Transverse colon (tissue), 4 donors: ENCODE data around the gene ICAM4. TPM values are rescaled to one million over a fixed set of nuclear protein-coding genes. Genes with fewer than 3 reads are reported as not detected.

ENCODE experiments used
- DNase-seq: peaks from one replicate; pipeline ENCODE4 v3.0.0-alpha.2; 2019
- H3K27ac ChIP-seq, 4 donors: fragments of 200-600 bp; sonication (generic); 2 replicates each; pipeline ENCODE4 v1.5.1; 2016 to 2018; ENCODE audit warnings: inconsistent platforms in 4 of 4
- H3K27me3 ChIP-seq: fragments of 200-600 bp; sonication (generic); 2 replicates; pipeline ENCODE4 v1.5.1; 2017; ENCODE audit warnings: inconsistent platforms
- H3K36me3 ChIP-seq, 4 donors: fragments of 200-600 bp; sonication (generic); 2 replicates each; pipeline ENCODE4 v1.5.1; 2017 to 2019; ENCODE audit warnings: inconsistent platforms in 4 of 4
- H3K4me1 ChIP-seq, 4 donors: fragments of 200-600 bp; sonication (generic); 2 replicates each; pipeline ENCODE4 v1.5.1; 2017 to 2020; ENCODE audit warnings: inconsistent platforms in 4 of 4
- H3K4me3 ChIP-seq, 4 donors: fragments of 200-600 bp; sonication (generic); 1 replicate in 1 of 4; 2 replicates in 3 of 4; pipeline versions ENCODE4 v1.5.1 to v1.6.1; 2017 to 2019; ENCODE audit warnings: inconsistent platforms in 4 of 4
- H3K9me3 ChIP-seq, 2 donors: fragments of 200-600 bp; sonication (generic); 2 replicates each; pipeline ENCODE4 v1.5.1; 2017 to 2019; ENCODE audit warnings: inconsistent platforms in 2 of 2
- CTCF ChIP-seq, 5 experiments: fragments of 200-600 bp in 3 of 5; fragments of 450-650 bp in 2 of 5; sonication (generic) in 3 of 5; IDR thresholded peaks; 1 replicate in 2 of 5; 2 replicates in 3 of 5; pipeline ENCODE4 v1.5.1; 2016 to 2017; ENCODE audit warnings: antibody characterized with exemption in 5 of 5, inconsistent platforms in 3 of 5, mild to moderate bottlenecking in 2 of 5, moderate library complexity in 1 of 5
- EP300 ChIP-seq: sonication (generic); formaldehyde crosslinking; IDR thresholded peaks from one replicate; pipeline ENCODE4 v1.6.1; 2017; ENCODE audit warnings: antibody characterized with exemption, low read depth
- POLR2A ChIP-seq: fragments of 450-650 bp; IDR thresholded peaks from one replicate; pipeline ENCODE4 v1.6.1; 2016; ENCODE audit warnings: antibody characterized with exemption, mild to moderate bottlenecking, moderate library complexity
- POLR2AphosphoS5 ChIP-seq, 3 donors: sonication (generic); formaldehyde crosslinking; IDR thresholded peaks; one replicate each; pipeline ENCODE4 v1.6.1; 2016; ENCODE audit warnings: antibody characterized with exemption in 3 of 3
- WGBS, 2 donors: methylation state at CpG; one replicate each; pipeline ENCODE4 v1.1.5; 2018; ENCODE audit warnings: low coverage in 1 of 2; 5-methylcytosine and 5-hydroxymethylcytosine counted together
- in situ Hi-C, 4 donors: fragments of 200-750 bp; cut with MboI; loops; one replicate each; pipeline versions ENCODE4 v1.15.0 to v1.15.1; 2017; ENCODE audit warnings: low sequenced_read_pairs in 3 of 4, low pct_ligation_motif_present in 1 of 4, low pct_unique_long_range_greater_than_20kb in 1 of 4
- intact Hi-C: fragments of 100-400 bp; cut with DNase I; formaldehyde crosslinking; loops from one replicate; pipeline ENCODE4 v1.15.1; 2023; ENCODE audit warnings: low total_unique reads
- total RNA-seq, 4 donors: library from RNA; depleted of rRNA; stranded (reverse); fragments of >200 nt; gene quantifications; one replicate each; pipeline ENCODE4 v1.1.0, GENCODE V29; 2016

ICAM4 gene
- total RNA-seq, 4 donors from 2014 or later = 0.48 to 0.55 TPM; not detected in 2

GRCh38 chr19:10256970-10257615, 29.7 kb upstream of the ICAM4 start:
- Histone ChIP-seq H3K4me1 (peaks cover 6 to 12% (median 7%) of the 10 kb centered on the region in 4 donors), H3K9me3 (no peaks in the 10 kb centered on the region), H3K36me3 (peaks cover 0 to 37% (median 6%) of the 10 kb centered on the region in 4 donors), H3K4me3 (no peak overlapping the region), H3K27ac (no peak overlapping the region), H3K27me3 (no peaks in the 10 kb centered on the region)
- in situ Hi-C loops = loop anchor here in 1 of 4 donors (5.0 kb wide), 1 partner anchor 130 kb away; no protein-coding TSS in a partner anchor
- TF ChIP-seq POLR2A (no peak), POLR2AphosphoS5 (IDR thresholded peaks at IDR 0.05) (no peak), CTCF (IDR thresholded peaks at IDR 0.05) (no peak), EP300 (no peak)
- intact Hi-C loops = no loop called here
- 79 to 80% methylated on average over 4 to 9 of the region's 9 CpGs for WGBS, 2 donors
- no peak for DNase-seq

- H3K27me3 ChIP-seq = no peaks in the 10 kb centered on the region
- no peaks in the 10 kb centered on the region for H3K9me3 ChIP-seq
- H3K27ac ChIP-seq = no peak overlapping the region
- in situ Hi-C loops = loop anchor here in 1 of 4 donors (5.0 kb wide), 1 partner anchor 129 kb away; no protein-coding TSS in a partner anchor
- no peak overlapping the region for H3K4me3 ChIP-seq
- 80 to 93% methylated on average over 1 to 18 of the region's 18 CpGs for WGBS, 2 donors
- DNase-seq = no peak
- peaks cover 0 to 37% (median 6%) of the 10 kb centered on the region in 4 donors for H3K36me3 ChIP-seq
- TF ChIP-seq POLR2AphosphoS5 (IDR thresholded peaks at IDR 0.05) (no peak), EP300 (no peak), POLR2A (no peak), CTCF (IDR thresholded peaks at IDR 0.05) (no peak)
- intact Hi-C loops = no loop called here
- H3K4me1 ChIP-seq = peaks cover 0 to 5% (median 0%) of the 10 kb centered on the region in 4 donors
These were observed 28.6 kb upstream of the ICAM4 start for GRCh38 chr19:10258080-10258710.

- TF ChIP-seq CTCF (IDR thresholded peaks at IDR 0.05) (peak; percentile 64 to 72 (median 69)), POLR2A (no peak)
- no peaks in the 10 kb centered on the region for H3K27me3 ChIP-seq
- peaks cover 0 to 34% (median 6%) of the 10 kb centered on the region in 4 donors for H3K36me3 ChIP-seq
- no peak overlapping the region for H3K4me3 ChIP-seq
- H3K27ac ChIP-seq = peak overlapping the region in 1 of 4 donors; percentile 8
- peak; percentile 88 for DNase-seq
- in situ Hi-C loops = loop anchor here in 1 of 4 donors (5.0 kb wide), 1 partner anchor 128 kb away; no protein-coding TSS in a partner anchor
- WGBS, 2 donors = 68 to 100% methylated on average over 1 to 32 of the region's 32 CpGs
- H3K4me1 ChIP-seq = peaks cover 0 to 5% (median 0%) of the 10 kb centered on the region in 4 donors
- H3K9me3 ChIP-seq = no peaks in the 10 kb centered on the region
- intact Hi-C loops = no loop called here
These were observed 27.4 kb upstream of the ICAM4 start for GRCh38 chr19:10259162-10259905.

- no peak overlapping the region for H3K4me3 ChIP-seq
- 72% methylated on average over 8 of the region's 8 CpGs; no CpG with 5 or more reads in 1 of the 2 donors for WGBS, 2 donors
- intact Hi-C loops (no loop called here), in situ Hi-C loops (no loop called here)
- no peak for DNase-seq
- no peak overlapping the region for H3K27ac ChIP-seq
- H3K9me3 ChIP-seq = no peaks in the 10 kb centered on the region
- no peaks in the 10 kb centered on the region for H3K27me3 ChIP-seq
- peaks cover 0 to 25% (median 6%) of the 10 kb centered on the region in 4 donors for H3K36me3 ChIP-seq
- TF ChIP-seq CTCF (IDR thresholded peaks at IDR 0.05) (no peak), POLR2AphosphoS5 (IDR thresholded peaks at IDR 0.05) (no peak), POLR2A (no peak), EP300 (no peak)
- H3K4me1 ChIP-seq = peaks cover 0 to 5% (median 0%) of the 10 kb centered on the region in 4 donors
These were observed 26.6 kb upstream of the ICAM4 start for GRCh38 chr19:10260141-10260584.
